HepG2 (cell line): ENCODE measurements around the gene CRYM. TPM values are rescaled to one million over a fixed set of nuclear protein-coding genes. Genes with fewer than 3 reads are reported as not detected.

Source experiments
- GTF3A ChIP-seq: sonication (generic); formaldehyde crosslinking; conservative IDR thresholded peaks from 2 replicates; pipeline ENCODE4 v1.4.0; 2020; ENCODE audit warnings: mild to moderate bottlenecking, missing genetic modification reagents
- HDAC6 ChIP-seq: fragments of 200-600 bp; sonication (generic); IDR thresholded peaks from 2 replicates; pipeline ENCODE4 v1.7.0; 2017; ENCODE audit warnings: mild to moderate bottlenecking, antibody characterized with exemption, low read length, low read depth
- HMGA1 ChIP-seq: sonication (generic); formaldehyde crosslinking; conservative IDR thresholded peaks from 2 replicates; pipeline ENCODE4 v1.4.0; 2020; ENCODE audit warnings: missing genetic modification reagents
- KDM1A ChIP-seq: IDR thresholded peaks from 2 replicates; pipeline ENCODE4 v1.6.1; 2016; ENCODE audit warnings: missing compliant biosample characterization
- TEAD2 ChIP-seq: sonication (generic); formaldehyde crosslinking; IDR thresholded peaks from 2 replicates; pipeline ENCODE4 v1.9.0; 2021; ENCODE audit warnings: missing genetic modification reagents
- ZNF264 ChIP-seq: sonication (generic); formaldehyde crosslinking; IDR thresholded peaks from 2 replicates; pipeline ENCODE4 v1.4.0; 2020; ENCODE audit warnings: missing genetic modification reagents
- ZNF3 ChIP-seq: IDR thresholded peaks from 2 replicates; pipeline ENCODE4 v1.7.0; 2017; ENCODE audit warnings: inconsistent platforms
- ZNF326 ChIP-seq: sonication (generic); formaldehyde crosslinking; IDR thresholded peaks from 2 replicates; pipeline ENCODE4 v1.4.0; 2020; ENCODE audit warnings: missing genetic modification reagents, borderline replicate concordance
- ZNF713 ChIP-seq: sonication (generic); formaldehyde crosslinking; IDR thresholded peaks from 2 replicates; pipeline ENCODE4 v1.4.0; 2020; ENCODE audit warnings: mild to moderate bottlenecking, missing genetic modification reagents
- ZNF777 ChIP-seq: sonication (generic); formaldehyde crosslinking; IDR thresholded peaks from 2 replicates; pipeline ENCODE4 v1.4.0; 2020; ENCODE audit warnings: missing genetic modification reagents
- polyA plus RNA-seq, 8 experiments: library from polyadenylated mRNA; depleted of rRNA in 3 of 8; stranded (reverse) in 7 of 8; unstranded in 1 of 8; fragments of >200 nt; fragmentation: Illumina TruSeq in 4 of 8; extraction: Trizol in 4 of 8; gene quantifications; 2 replicates each; pipeline versions ENCODE4 v1.2.1 to v1.2.3, GENCODE V29; 2011 to 2016; ENCODE audit warnings: low read depth in 4 of 8, missing spikeins in 1 of 8, mixed read lengths in 1 of 8; ENCODE audit not compliant: insufficient read depth in 1 of 8
- total RNA-seq, 5 experiments: library from RNA; depleted of rRNA; stranded (reverse); fragments of >200 nt; fragmentation: Illumina TruSeq; extraction: Trizol; gene quantifications; 2 replicates each; pipeline ENCODE4 v1.2.3, GENCODE V29; 2016; ENCODE audit warnings: low read depth in 1 of 5
- TF ChIP-seq, protein P1 (sequence below): sonication (generic); formaldehyde crosslinking; IDR thresholded peaks from 2 replicates; pipeline ENCODE4 v1.4.0; 2020; ENCODE audit warnings: mild to moderate bottlenecking, missing genetic modification reagents
- TF ChIP-seq, protein P2 (sequence below): sonication (generic); formaldehyde crosslinking; IDR thresholded peaks from 2 replicates; pipeline ENCODE4 v1.8.0; 2022; ENCODE audit warnings: missing genetic modification reagents, mild to moderate bottlenecking, moderate library complexity, borderline replicate concordance
- TF ChIP-seq, protein P3 (sequence below): sonication (generic); formaldehyde crosslinking; IDR thresholded peaks from 2 replicates; pipeline ENCODE4 v1.5.1; 2020; ENCODE audit warnings: missing genetic modification reagents, mild to moderate bottlenecking, borderline replicate concordance
- TF ChIP-seq, protein P4 (sequence below): sonication (generic); formaldehyde crosslinking; IDR thresholded peaks from 2 replicates; pipeline ENCODE4 v1.5.0; 2020; ENCODE audit warnings: mild to moderate bottlenecking, missing genetic modification reagents
- TF ChIP-seq, protein P5 (sequence below): sonication (generic); formaldehyde crosslinking; IDR thresholded peaks from 2 replicates; pipeline ENCODE4 v1.4.0; 2020; ENCODE audit warnings: missing genetic modification reagents
- TF ChIP-seq, protein P6 (sequence below): sonication (generic); formaldehyde crosslinking; IDR thresholded peaks from 2 replicates; pipeline ENCODE4 v1.9.0; 2021; ENCODE audit warnings: missing genetic modification reagents, borderline replicate concordance
- TF ChIP-seq, protein P7 (sequence below): IDR thresholded peaks from 2 replicates; pipeline ENCODE4 v1.6.1; 2016; ENCODE audit warnings: low read depth

The CRYM gene
- total and polyA plus RNA-seq, 2 of the 13 experiments (the other 11 are each of a cell fraction or from before 2014, with no cell fraction given): 1.9 to 2.2 TPM

DNA sequence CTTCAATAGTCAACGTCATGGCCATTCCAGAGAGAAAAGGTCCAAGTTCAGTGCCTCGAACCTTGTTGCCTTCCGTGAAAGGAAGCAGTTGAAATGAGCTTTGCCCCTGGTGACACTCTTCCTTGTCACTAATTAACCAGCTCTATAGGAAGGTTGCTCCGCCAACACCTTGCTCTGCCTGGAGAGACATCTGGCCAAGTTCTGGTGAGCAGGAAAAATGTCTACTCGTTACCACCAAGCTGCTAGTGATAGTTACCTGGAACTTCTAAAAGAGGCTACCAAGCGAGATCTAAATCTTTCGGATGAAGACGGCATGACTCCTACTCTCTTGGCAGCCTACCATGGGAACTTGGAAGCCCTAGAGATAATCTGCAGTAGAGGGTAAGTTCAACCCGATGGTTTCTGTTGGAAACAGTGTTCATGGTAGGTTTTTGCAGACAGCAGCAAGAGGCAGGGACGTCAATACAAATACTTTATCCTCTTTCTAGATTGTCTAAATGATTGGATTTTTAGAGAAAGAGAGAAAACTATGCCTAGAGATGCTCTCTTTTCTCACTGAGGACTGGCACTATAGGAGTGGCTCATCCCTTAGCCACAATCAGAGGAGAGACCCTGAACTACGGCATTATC lies 44.5 kb downstream of the CRYM start, which contains the start of gene ANKS4B (continued):
- TF ChIP-seq, protein P1, sequence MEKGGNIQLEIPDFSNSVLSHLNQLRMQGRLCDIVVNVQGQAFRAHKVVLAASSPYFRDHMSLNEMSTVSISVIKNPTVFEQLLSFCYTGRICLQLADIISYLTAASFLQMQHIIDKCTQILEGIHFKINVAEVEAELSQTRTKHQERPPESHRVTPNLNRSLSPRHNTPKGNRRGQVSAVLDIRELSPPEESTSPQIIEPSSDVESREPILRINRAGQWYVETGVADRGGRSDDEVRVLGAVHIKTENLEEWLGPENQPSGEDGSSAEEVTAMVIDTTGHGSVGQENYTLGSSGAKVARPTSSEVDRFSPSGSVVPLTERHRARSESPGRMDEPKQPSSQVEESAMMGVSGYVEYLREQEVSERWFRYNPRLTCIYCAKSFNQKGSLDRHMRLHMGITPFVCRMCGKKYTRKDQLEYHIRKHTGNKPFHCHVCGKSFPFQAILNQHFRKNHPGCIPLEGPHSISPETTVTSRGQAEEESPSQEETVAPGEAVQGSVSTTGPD (CRISPR knock-in tag): peak; percentile 94
- TF ChIP-seq ZNF777 (0 out of 2 replicates have a peak, but pooled peaks have one; percentile 16), ZNF713 (no peak), HDAC6 (no peak), KDM1A (peak; percentile 63; the same call in 1 of the 2 replicates), TEAD2 (CRISPR knock-in tag) (no peak), GTF3A (CRISPR knock-in tag) (no peak), ZNF264 (peak; percentile 96), ZNF326 (CRISPR knock-in tag) (no peak), ZNF3 (CRISPR knock-in tag) (peak; percentile 51; the same call in 1 of the 2 replicates), HMGA1 (no peak)
- TF ChIP-seq, protein P2, sequence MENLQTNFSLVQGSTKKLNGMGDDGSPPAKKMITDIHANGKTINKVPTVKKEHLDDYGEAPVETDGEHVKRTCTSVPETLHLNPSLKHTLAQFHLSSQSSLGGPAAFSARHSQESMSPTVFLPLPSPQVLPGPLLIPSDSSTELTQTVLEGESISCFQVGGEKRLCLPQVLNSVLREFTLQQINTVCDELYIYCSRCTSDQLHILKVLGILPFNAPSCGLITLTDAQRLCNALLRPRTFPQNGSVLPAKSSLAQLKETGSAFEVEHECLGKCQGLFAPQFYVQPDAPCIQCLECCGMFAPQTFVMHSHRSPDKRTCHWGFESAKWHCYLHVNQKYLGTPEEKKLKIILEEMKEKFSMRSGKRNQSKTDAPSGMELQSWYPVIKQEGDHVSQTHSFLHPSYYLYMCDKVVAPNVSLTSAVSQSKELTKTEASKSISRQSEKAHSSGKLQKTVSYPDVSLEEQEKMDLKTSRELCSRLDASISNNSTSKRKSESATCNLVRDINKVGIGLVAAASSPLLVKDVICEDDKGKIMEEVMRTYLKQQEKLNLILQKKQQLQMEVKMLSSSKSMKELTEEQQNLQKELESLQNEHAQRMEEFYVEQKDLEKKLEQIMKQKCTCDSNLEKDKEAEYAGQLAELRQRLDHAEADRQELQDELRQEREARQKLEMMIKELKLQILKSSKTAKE (CRISPR knock-in tag): peak; percentile 97
- TF ChIP-seq, protein P3, sequence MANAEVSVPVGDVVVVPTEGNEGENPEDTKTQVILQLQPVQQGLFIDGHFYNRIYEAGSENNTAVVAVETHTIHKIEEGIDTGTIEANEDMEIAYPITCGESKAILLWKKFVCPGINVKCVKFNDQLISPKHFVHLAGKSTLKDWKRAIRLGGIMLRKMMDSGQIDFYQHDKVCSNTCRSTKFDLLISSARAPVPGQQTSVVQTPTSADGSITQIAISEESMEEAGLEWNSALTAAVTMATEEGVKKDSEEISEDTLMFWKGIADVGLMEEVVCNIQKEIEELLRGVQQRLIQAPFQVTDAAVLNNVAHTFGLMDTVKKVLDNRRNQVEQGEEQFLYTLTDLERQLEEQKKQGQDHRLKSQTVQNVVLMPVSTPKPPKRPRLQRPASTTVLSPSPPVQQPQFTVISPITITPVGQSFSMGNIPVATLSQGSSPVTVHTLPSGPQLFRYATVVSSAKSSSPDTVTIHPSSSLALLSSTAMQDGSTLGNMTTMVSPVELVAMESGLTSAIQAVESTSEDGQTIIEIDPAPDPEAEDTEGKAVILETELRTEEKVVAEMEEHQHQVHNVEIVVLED (CRISPR knock-in tag): no peak
- TF ChIP-seq, protein P4, sequence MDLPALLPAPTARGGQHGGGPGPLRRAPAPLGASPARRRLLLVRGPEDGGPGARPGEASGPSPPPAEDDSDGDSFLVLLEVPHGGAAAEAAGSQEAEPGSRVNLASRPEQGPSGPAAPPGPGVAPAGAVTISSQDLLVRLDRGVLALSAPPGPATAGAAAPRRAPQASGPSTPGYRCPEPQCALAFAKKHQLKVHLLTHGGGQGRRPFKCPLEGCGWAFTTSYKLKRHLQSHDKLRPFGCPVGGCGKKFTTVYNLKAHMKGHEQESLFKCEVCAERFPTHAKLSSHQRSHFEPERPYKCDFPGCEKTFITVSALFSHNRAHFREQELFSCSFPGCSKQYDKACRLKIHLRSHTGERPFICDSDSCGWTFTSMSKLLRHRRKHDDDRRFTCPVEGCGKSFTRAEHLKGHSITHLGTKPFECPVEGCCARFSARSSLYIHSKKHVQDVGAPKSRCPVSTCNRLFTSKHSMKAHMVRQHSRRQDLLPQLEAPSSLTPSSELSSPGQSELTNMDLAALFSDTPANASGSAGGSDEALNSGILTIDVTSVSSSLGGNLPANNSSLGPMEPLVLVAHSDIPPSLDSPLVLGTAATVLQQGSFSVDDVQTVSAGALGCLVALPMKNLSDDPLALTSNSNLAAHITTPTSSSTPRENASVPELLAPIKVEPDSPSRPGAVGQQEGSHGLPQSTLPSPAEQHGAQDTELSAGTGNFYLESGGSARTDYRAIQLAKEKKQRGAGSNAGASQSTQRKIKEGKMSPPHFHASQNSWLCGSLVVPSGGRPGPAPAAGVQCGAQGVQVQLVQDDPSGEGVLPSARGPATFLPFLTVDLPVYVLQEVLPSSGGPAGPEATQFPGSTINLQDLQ (CRISPR knock-in tag): no peak
- TF ChIP-seq, protein P5, sequence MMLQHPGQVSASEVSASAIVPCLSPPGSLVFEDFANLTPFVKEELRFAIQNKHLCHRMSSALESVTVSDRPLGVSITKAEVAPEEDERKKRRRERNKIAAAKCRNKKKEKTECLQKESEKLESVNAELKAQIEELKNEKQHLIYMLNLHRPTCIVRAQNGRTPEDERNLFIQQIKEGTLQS (CRISPR knock-in tag): peak; percentile 77; the same call in 1 of the 2 replicates
- TF ChIP-seq, protein P6, sequence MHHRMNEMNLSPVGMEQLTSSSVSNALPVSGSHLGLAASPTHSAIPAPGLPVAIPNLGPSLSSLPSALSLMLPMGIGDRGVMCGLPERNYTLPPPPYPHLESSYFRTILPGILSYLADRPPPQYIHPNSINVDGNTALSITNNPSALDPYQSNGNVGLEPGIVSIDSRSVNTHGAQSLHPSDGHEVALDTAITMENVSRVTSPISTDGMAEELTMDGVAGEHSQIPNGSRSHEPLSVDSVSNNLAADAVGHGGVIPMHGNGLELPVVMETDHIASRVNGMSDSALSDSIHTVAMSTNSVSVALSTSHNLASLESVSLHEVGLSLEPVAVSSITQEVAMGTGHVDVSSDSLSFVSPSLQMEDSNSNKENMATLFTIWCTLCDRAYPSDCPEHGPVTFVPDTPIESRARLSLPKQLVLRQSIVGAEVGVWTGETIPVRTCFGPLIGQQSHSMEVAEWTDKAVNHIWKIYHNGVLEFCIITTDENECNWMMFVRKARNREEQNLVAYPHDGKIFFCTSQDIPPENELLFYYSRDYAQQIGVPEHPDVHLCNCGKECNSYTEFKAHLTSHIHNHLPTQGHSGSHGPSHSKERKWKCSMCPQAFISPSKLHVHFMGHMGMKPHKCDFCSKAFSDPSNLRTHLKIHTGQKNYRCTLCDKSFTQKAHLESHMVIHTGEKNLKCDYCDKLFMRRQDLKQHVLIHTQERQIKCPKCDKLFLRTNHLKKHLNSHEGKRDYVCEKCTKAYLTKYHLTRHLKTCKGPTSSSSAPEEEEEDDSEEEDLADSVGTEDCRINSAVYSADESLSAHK (CRISPR knock-in tag): no peak
- TF ChIP-seq, protein P7, sequence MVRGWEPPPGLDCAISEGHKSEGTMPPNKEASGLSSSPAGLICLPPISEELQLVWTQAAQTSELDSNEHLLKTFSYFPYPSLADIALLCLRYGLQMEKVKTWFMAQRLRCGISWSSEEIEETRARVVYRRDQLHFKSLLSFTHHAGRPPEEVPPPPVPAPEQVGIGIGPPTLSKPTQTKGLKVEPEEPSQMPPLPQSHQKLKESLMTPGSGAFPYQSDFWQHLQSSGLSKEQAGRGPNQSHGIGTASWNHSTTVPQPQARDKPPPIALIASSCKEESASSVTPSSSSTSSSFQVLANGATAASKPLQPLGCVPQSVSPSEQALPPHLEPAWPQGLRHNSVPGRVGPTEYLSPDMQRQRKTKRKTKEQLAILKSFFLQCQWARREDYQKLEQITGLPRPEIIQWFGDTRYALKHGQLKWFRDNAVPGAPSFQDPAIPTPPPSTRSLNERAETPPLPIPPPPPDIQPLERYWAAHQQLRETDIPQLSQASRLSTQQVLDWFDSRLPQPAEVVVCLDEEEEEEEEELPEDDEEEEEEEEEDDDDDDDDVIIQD (CRISPR knock-in tag): peak; percentile 99
